Natural killer cell treated with Interleukin-12 subunit alpha and Interleukin-12 subunit beta and Interleukin-15 and Interleukin-18, amount 100 ng/mL, for 72 hours (primary cell): Measurements from ENCODE around the gene NID2. TPM values are rescaled to one million over a fixed set of nuclear protein-coding genes. Genes with fewer than 3 reads are reported as not detected.
A peak's percentile ranks its signal among the peaks of the same experiment; 100 is the strongest.

ENCODE experiments used
- ATAC-seq, 2 donors: fragments of 150-1000 bp; cut with Tn5 transposase in 1 of 2; sonication (Bioruptor Pico), chemical (Tn5 transposase) in 1 of 2; 2 replicates each; pipeline ENCODE4 v1.10.0; 2021
- DNase-seq: peaks from one replicate; pipeline ENCODE4 v3.0.0; 2022; ENCODE audit warnings: low spot score
- H3K27ac Mint-ChIP-seq, 2 donors: 1 replicate in 1 of 2; 2 replicates in 1 of 2; pipeline ENCODE4 v1.8.0; 2022; ENCODE audit warnings: mixed read lengths in 2 of 2, mild to moderate bottlenecking in 1 of 2, moderate library complexity in 1 of 2
- H3K27me3 Mint-ChIP-seq, 2 donors: 1 replicate in 1 of 2; 2 replicates in 1 of 2; pipeline ENCODE4 v1.8.0; 2022; ENCODE audit warnings: mixed read lengths in 2 of 2
- H3K36me3 Mint-ChIP-seq: one replicate; pipeline ENCODE4 v1.8.0; 2022; ENCODE audit warnings: mixed read lengths
- H3K4me1 Mint-ChIP-seq, 2 donors: 1 replicate in 1 of 2; 2 replicates in 1 of 2; pipeline ENCODE4 v1.8.0; 2022; ENCODE audit warnings: low read depth in 2 of 2, mixed read lengths in 2 of 2, mild to moderate bottlenecking in 1 of 2
- H3K4me3 Mint-ChIP-seq: one replicate; pipeline ENCODE4 v1.8.0; 2022; ENCODE audit warnings: mixed read lengths
- H3K9me3 Mint-ChIP-seq: 2 replicates; pipeline ENCODE4 v1.8.0; 2022; ENCODE audit warnings: mixed read lengths
- total RNA-seq, 2 donors: library from RNA; stranded (reverse); gene quantifications; one replicate each; pipeline ENCODE4 v1.2.3, GENCODE V29; 2022

The NID2 gene
- total RNA-seq, 2 donors from 2014 or later, result 6.8 to 8.7 TPM

- H3K27ac Mint-ChIP-seq, result peak overlapping the region in 1 of 2 donors; percentile 49
- no peak overlapping the region for H3K4me3 Mint-ChIP-seq
- DNase-seq (no peak), ATAC-seq (no peak)
- H3K9me3 Mint-ChIP-seq, result no peaks in the 10 kb centered on the region
- H3K27me3 Mint-ChIP-seq, result no peaks in the 10 kb centered on the region
- peaks cover 55% of the 10 kb centered on the region for H3K36me3 Mint-ChIP-seq
- no peaks in the 10 kb centered on the region for H3K4me1 Mint-ChIP-seq
Measured at GRCh38 chr14:52007211-52007610, 61.6 kb downstream of the NID2 start.

- Mint-ChIP-seq H3K27ac (no peak overlapping the region), H3K27me3 (no peaks in the 10 kb centered on the region), H3K9me3 (no peaks in the 10 kb centered on the region), H3K36me3 (peaks cover 55% of the 10 kb centered on the region), H3K4me3 (no peak overlapping the region), H3K4me1 (no peaks in the 10 kb centered on the region)
- DNase-seq, result no peak
- ATAC-seq, result no peak
Measured at GRCh38 chr14:52006361-52006760, 62.5 kb downstream of the NID2 start.

DNA sequence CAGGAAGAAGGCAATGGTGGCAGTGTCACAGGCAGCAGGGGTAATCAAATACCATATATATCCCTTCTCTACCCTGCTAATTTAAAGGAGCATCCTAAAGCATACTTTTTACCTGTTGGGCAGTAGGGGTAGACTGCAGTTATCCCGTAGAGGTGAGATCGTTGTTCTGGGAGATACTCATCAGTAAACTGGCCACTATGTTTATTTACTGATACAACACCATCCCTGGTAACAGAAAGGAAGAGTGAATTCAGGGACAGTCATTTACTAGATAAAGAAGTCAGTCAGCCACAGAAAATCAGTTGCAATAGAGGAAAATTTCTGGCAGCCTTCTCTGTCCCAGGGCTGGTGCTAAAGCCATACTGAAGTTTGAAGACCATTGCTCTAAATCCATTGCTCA, 63.2 kb downstream of the NID2 start:
- DNase-seq (no peak), ATAC-seq (no peak)
- H3K36me3 Mint-ChIP-seq, result peaks cover 52% of the 10 kb centered on the region
- no peaks in the 10 kb centered on the region for H3K9me3 Mint-ChIP-seq
- H3K4me3 Mint-ChIP-seq, result no peak overlapping the region
- no peaks in the 10 kb centered on the region for H3K4me1 Mint-ChIP-seq
- no peaks in the 10 kb centered on the region for H3K27me3 Mint-ChIP-seq
- H3K27ac Mint-ChIP-seq, result no peak overlapping the region

DNA sequence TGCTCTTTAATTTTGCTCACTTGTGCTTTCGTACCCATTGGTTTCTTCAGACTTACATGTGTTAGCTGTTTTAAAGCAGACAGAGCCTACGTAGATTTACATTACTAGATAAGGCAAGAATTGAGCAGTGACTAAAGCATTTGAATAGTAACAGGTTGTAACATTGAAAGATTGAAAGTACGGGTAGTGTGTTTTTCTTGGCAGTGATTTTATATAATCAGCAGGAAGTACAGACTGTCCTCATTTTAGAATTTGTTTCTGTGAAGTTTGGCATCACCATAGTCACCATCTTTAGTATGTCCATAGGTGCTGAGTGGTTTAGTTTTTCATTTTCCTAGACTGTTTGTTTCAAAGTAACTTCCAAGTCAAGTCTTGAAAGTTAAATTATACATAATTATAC, 65.5 kb downstream of the NID2 start:
- H3K4me1 Mint-ChIP-seq, result no peaks in the 10 kb centered on the region
- no peak overlapping the region for H3K4me3 Mint-ChIP-seq
- H3K36me3 Mint-ChIP-seq, result peaks cover 38% of the 10 kb centered on the region
- no peaks in the 10 kb centered on the region for H3K9me3 Mint-ChIP-seq
- ATAC-seq, result no peak
- H3K27ac Mint-ChIP-seq, result no peak overlapping the region
- no peak for DNase-seq
- no peaks in the 10 kb centered on the region for H3K27me3 Mint-ChIP-seq

DNA sequence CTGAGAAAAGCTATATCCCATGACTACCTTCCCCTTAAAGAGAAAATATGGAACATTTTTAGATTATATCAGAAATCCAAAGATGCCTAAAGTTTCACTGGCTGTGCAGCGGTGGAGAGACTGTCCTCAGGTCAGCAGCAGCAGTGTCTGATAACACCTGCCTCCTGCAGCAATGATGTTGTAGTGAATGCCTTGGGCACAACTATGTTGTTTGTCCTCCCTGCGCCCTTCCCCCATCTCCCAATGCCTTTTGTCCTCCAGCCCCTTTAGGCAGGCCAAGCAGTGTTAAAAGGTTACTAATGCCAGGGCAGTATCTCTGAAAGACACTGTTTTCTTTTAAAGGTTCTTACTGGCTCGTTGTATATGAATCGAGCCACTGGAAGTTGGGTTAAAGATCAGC, 66.3 kb downstream of the NID2 start:
- Mint-ChIP-seq H3K27me3 (no peaks in the 10 kb centered on the region), H3K27ac (no peak overlapping the region), H3K36me3 (peaks cover 31% of the 10 kb centered on the region), H3K4me1 (no peaks in the 10 kb centered on the region), H3K9me3 (no peaks in the 10 kb centered on the region), H3K4me3 (no peak overlapping the region)
- ATAC-seq (no peak), DNase-seq (no peak)

GRCh38 chr14:52000696-52001095, 68.2 kb downstream of the NID2 start:
- DNase-seq (no peak), ATAC-seq (no peak)
- no peaks in the 10 kb centered on the region for H3K9me3 Mint-ChIP-seq
- H3K4me1 Mint-ChIP-seq, result peaks cover 6 to 8% of the 10 kb centered on the region in 2 donors
- H3K4me3 Mint-ChIP-seq, result no peak overlapping the region
- H3K27ac Mint-ChIP-seq, result no peak overlapping the region
- H3K36me3 Mint-ChIP-seq, result peaks cover 25% of the 10 kb centered on the region
- no peaks in the 10 kb centered on the region for H3K27me3 Mint-ChIP-seq

DNA sequence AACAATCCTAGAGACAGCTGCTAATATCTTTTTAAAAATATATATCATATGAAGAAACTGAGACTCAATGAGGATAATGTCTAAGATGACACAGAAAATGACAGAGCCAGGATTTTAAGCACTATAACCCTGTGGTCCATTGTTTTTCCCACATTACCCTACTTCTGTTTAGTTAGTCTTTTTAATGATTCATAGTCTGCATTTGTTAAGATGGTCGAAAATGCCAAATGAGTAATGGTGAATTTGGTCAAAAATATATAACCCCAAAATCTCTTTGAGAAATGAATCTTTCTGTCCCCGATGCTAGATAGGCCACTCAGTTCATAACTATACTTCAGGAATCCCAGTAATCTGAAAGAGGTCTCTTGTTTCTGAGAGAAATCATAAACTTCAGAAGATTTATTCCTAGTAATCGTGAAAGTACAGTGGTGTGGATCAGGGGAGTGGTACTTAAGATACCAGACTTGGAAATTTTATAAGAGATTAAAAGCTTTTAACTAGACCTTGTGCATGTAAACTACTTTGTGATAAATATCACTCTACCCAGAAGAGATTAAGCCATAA, 68.8 kb downstream of the NID2 start:
- no peaks in the 10 kb centered on the region for H3K27me3 Mint-ChIP-seq
- DNase-seq, result no peak
- no peak overlapping the region for H3K27ac Mint-ChIP-seq
- H3K9me3 Mint-ChIP-seq, result no peaks in the 10 kb centered on the region
- no peak for ATAC-seq
- H3K36me3 Mint-ChIP-seq, result peaks cover 23% of the 10 kb centered on the region
- peaks cover 9 to 12% of the 10 kb centered on the region in 2 donors for H3K4me1 Mint-ChIP-seq
- H3K4me3 Mint-ChIP-seq, result no peak overlapping the region

- H3K36me3 Mint-ChIP-seq, result peaks cover 28% of the 10 kb centered on the region
- no peak for ATAC-seq
Measured at GRCh38 chr14:51999084-51999483, 69.8 kb downstream of the NID2 start.

GRCh38 chr14:51998348-51998747, 70.5 kb downstream of the NID2 start:
- no peak overlapping the region for H3K27ac Mint-ChIP-seq
- H3K27me3 Mint-ChIP-seq, result no peaks in the 10 kb centered on the region
- H3K36me3 Mint-ChIP-seq, result peaks cover 32% of the 10 kb centered on the region
- DNase-seq (no peak), ATAC-seq (no peak)
- no peak overlapping the region for H3K4me3 Mint-ChIP-seq
- H3K9me3 Mint-ChIP-seq, result no peaks in the 10 kb centered on the region
- H3K4me1 Mint-ChIP-seq, result peaks cover 20 to 27% of the 10 kb centered on the region in 2 donors

More at GRCh38 chr14:51999084-51999483, 69.8 kb downstream of the NID2 start:
- no peak overlapping the region for H3K27ac Mint-ChIP-seq
- H3K9me3 Mint-ChIP-seq, result no peaks in the 10 kb centered on the region
- no peaks in the 10 kb centered on the region for H3K27me3 Mint-ChIP-seq
- H3K4me3 Mint-ChIP-seq, result no peak overlapping the region
- DNase-seq, result no peak
- peaks cover 15 to 22% of the 10 kb centered on the region in 2 donors for H3K4me1 Mint-ChIP-seq

- no peaks in the 10 kb centered on the region for H3K9me3 Mint-ChIP-seq
- no peak for ATAC-seq
- H3K4me3 Mint-ChIP-seq, result no peak overlapping the region
- H3K27me3 Mint-ChIP-seq, result no peaks in the 10 kb centered on the region
- H3K27ac Mint-ChIP-seq, result peak overlapping the region in 1 of 2 donors; percentile 45
- peaks cover 28% of the 10 kb centered on the region for H3K36me3 Mint-ChIP-seq
- peaks cover 22 to 29% of the 10 kb centered on the region in 2 donors for H3K4me1 Mint-ChIP-seq
- DNase-seq, result no peak
Measured at GRCh38 chr14:51996148-51996746, 72.6 kb downstream of the NID2 start.

DNA sequence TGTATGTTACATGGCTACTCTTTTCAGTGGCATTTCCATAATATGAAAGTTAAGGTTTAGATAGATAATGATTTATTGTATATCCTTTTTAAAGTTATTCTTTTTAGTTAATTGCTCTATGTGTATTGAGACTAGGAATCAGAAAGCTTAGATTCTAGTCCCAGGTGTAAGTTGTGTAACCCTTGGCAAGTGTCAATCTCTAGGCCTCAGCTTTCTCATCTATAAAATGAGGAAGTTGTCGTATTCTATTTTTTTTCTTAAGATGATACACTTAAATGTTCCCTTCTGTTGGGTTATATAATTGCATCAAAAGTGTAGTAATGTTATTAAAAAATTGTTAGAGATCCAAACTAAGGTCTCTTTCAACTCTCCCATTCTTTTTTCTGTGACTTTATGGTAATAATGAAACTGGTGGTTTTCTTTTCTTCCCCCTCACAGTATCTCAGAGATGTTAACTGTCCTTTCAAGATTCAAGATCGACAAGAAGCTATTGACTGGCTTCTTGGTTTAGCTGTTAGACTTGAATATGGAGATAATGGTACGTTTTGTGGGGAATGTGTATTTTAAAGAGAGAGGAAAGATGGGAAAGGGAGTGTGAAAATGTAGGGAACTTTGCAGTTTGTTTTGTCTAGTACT, 75.5 kb downstream of the NID2 start:
- H3K4me1 Mint-ChIP-seq, result peaks cover 38 to 44% of the 10 kb centered on the region in 2 donors
- H3K36me3 Mint-ChIP-seq, result peaks cover 34% of the 10 kb centered on the region
- DNase-seq, result no peak
- peak overlapping the region; percentile 64 for H3K4me3 Mint-ChIP-seq
- no peak for ATAC-seq
- no peaks in the 10 kb centered on the region for H3K9me3 Mint-ChIP-seq
- H3K27me3 Mint-ChIP-seq, result no peaks in the 10 kb centered on the region
- H3K27ac Mint-ChIP-seq, result peak overlapping the region; percentile 54 to 66

- DNase-seq (no peak), ATAC-seq (no peak)
- Mint-ChIP-seq H3K4me3 (peak overlapping the region; percentile 100), H3K9me3 (no peaks in the 10 kb centered on the region), H3K27ac (peak overlapping the region; percentile 84 to 94), H3K36me3 (peaks cover 28% of the 10 kb centered on the region), H3K4me1 (peaks cover 33 to 38% of the 10 kb centered on the region in 2 donors), H3K27me3 (no peaks in the 10 kb centered on the region)
Measured at GRCh38 chr14:51990488-51990887, 78.4 kb downstream of the NID2 start.

DNA sequence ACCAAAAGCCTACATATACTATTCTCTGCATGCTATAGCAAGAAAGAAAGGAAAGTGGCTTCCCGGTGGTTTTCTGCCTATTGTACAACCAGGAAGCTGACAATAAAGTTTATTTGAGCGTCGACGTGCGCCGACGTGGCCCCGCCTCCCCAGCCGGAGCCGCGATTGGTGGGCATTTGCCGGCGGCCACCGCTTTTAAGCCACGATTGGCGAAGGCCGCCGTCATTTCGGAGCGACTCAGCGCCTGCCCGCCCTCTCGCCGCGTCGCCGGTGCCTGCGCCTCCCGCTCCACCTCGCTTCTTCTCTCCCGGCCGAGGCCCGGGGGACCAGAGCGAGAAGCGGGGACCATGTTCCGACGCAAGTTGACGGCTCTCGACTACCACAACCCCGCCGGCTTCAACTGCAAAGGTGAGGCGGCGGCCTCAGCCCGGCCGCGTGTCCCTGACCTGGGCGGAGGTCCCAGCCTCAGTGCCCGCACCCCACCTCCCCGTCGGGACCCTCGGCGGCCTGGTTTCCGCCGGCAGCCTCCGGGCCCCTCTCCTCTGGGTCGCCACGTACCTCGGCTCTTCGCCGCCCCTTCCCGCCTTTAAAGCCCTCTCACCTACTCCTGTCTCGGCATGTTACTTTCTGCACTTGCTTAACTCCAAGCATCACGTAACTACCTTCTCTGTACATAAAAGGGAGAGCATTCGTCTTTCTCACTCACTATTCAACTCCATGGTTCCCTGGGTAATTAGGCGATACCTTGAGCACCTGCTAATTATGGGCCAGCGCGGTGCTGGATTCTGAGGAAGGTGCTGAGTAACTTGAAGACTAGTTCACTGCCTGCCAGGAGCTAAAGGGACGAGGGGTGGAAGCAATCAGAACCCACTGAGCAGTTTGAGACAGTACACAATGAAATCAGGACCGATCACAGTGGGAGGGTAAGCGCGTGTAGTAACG, 79.3 kb downstream of the NID2 start, which contains the start of gene RTRAF:
Gene RTRAF (plus strand): TSS at position 254 of the 942 bp plus-strand sequence. CDS start 94 bp downstream, at position 348.
- H3K4me1 Mint-ChIP-seq, result peaks cover 28 to 29% of the 10 kb centered on the region in 2 donors
- no peaks in the 10 kb centered on the region for H3K9me3 Mint-ChIP-seq
- peak; percentile 98 to 99 for ATAC-seq
- H3K4me3 Mint-ChIP-seq, result peak within 1 kb of the TSS; percentile 100
- H3K27me3 Mint-ChIP-seq, result no peaks in the 10 kb centered on the region
- peak; percentile 94 for DNase-seq
- H3K36me3 Mint-ChIP-seq, result peaks cover 19% of the 10 kb centered on the region
- H3K27ac Mint-ChIP-seq, result peak within 1 kb of the TSS; percentile 84 to 94
